Liver (tissue), 9 donors: Measurements from ENCODE around the gene SMAD6. TPM values are rescaled to one million over a fixed set of nuclear protein-coding genes. Genes with fewer than 3 reads are reported as not detected.
A peak's percentile ranks its signal among the peaks of the same experiment; 100 is the strongest.

Source experiments
- DNase-seq: peaks from one replicate; pipeline ENCODE4 v3.0.0-alpha.2; 2017; ENCODE audit warnings: low spot score
- H3K27ac ChIP-seq, 2 donors: one replicate each; pipeline ENCODE4 v1.7.0; 2013; ENCODE audit warnings: inconsistent platforms in 2 of 2, low read length in 2 of 2, control low read depth in 1 of 2, low read depth in 1 of 2, mild to moderate bottlenecking in 1 of 2
- H3K27me3 ChIP-seq, 4 donors: one replicate each; pipeline versions ENCODE4 v1.6.1 to v1.7.0; 2013; ENCODE audit warnings: low read length in 3 of 4, inconsistent platforms in 1 of 4, mild to moderate bottlenecking in 1 of 4, moderate library complexity in 1 of 4; ENCODE audit not compliant: control insufficient read depth in 4 of 4, insufficient read depth in 4 of 4
- H3K36me3 ChIP-seq, 4 donors: one replicate each; pipeline versions ENCODE4 v1.6.1 to v1.7.0; 2013; ENCODE audit warnings: low read length in 3 of 4, mild to moderate bottlenecking in 3 of 4, low read depth in 1 of 4, moderate library complexity in 1 of 4; ENCODE audit not compliant: control insufficient read depth in 4 of 4, insufficient read depth in 3 of 4
- H3K4me1 ChIP-seq, 4 donors: one replicate each; pipeline versions ENCODE4 v1.6.1 to v1.7.0; 2013; ENCODE audit warnings: low read length in 3 of 4, mild to moderate bottlenecking in 3 of 4, moderate library complexity in 1 of 4; ENCODE audit not compliant: control insufficient read depth in 4 of 4, insufficient read depth in 4 of 4
- H3K4me3 ChIP-seq, 3 donors: one replicate each; pipeline versions ENCODE4 v1.6.1 to v1.7.0; 2013; ENCODE audit warnings: low read length in 3 of 3, control low read depth in 1 of 3, low read depth in 1 of 3, mild to moderate bottlenecking in 1 of 3
- H3K9ac ChIP-seq, 2 donors: one replicate each; pipeline ENCODE4 v1.7.0; 2013; ENCODE audit warnings: low read length in 2 of 2, mild to moderate bottlenecking in 2 of 2, moderate library complexity in 2 of 2, control low read depth in 1 of 2, low read depth in 1 of 2
- H3K9me3 ChIP-seq, 4 donors: one replicate each; pipeline versions ENCODE4 v1.6.1 to v1.7.0; 2013; ENCODE audit warnings: low read length in 3 of 4; ENCODE audit not compliant: control insufficient read depth in 4 of 4
- ATF3 ChIP-seq: IDR thresholded peaks from 2 replicates; pipeline ENCODE4 v1.6.1; 2016; ENCODE audit warnings: antibody characterized with exemption
- EGR1 ChIP-seq, 2 donors: IDR thresholded peaks; 2 replicates each; pipeline ENCODE4 v1.6.1; 2016 to 2018; ENCODE audit warnings: antibody characterized with exemption in 2 of 2, low read depth in 2 of 2
- FOXA1 ChIP-seq: IDR thresholded peaks from 2 replicates; pipeline ENCODE4 v1.6.1; 2016; ENCODE audit warnings: antibody characterized with exemption
- FOXA2 ChIP-seq: IDR thresholded peaks from 2 replicates; pipeline ENCODE4 v1.6.1; 2016; ENCODE audit warnings: antibody characterized with exemption
- GABPA ChIP-seq, 2 donors: IDR thresholded peaks in 1 of 2; conservative IDR thresholded peaks in 1 of 2; 2 replicates each; pipeline ENCODE4 v1.6.1; 2016; ENCODE audit warnings: antibody characterized with exemption in 2 of 2, mild to moderate bottlenecking in 1 of 2, moderate library complexity in 1 of 2
- HNF4A ChIP-seq, 2 donors: conservative IDR thresholded peaks; 2 replicates each; pipeline ENCODE4 v1.6.1; 2016; ENCODE audit warnings: antibody characterized with exemption in 2 of 2, mild to moderate bottlenecking in 2 of 2
- HNF4G ChIP-seq: IDR thresholded peaks from 2 replicates; pipeline ENCODE4 v1.6.1; 2016; ENCODE audit warnings: antibody characterized with exemption
- JUND ChIP-seq, 2 donors: IDR thresholded peaks; 2 replicates each; pipeline ENCODE4 v1.6.1; 2016; ENCODE audit warnings: antibody characterized with exemption in 2 of 2
- MAX ChIP-seq: IDR thresholded peaks from 2 replicates; pipeline ENCODE4 v1.6.1; 2016; ENCODE audit warnings: antibody characterized with exemption
- NR2F2 ChIP-seq: IDR thresholded peaks from 2 replicates; pipeline ENCODE4 v1.6.1; 2016; ENCODE audit warnings: antibody characterized with exemption
- RAD21 ChIP-seq, 2 donors: IDR thresholded peaks; 2 replicates each; pipeline ENCODE4 v1.6.1; 2016; ENCODE audit warnings: antibody characterized with exemption in 2 of 2, mild to moderate bottlenecking in 2 of 2
- REST ChIP-seq: IDR thresholded peaks from 2 replicates; pipeline ENCODE4 v1.6.1; 2016; ENCODE audit warnings: antibody characterized with exemption, mild to moderate bottlenecking
- RXRA ChIP-seq, 2 donors: IDR thresholded peaks; 2 replicates each; pipeline ENCODE4 v1.6.1; 2017 to 2018; ENCODE audit warnings: antibody characterized with exemption in 2 of 2, mild to moderate bottlenecking in 1 of 2
- SP1 ChIP-seq: IDR thresholded peaks from 2 replicates; pipeline ENCODE4 v1.6.1; 2018; ENCODE audit warnings: antibody characterized with exemption, mild to moderate bottlenecking
- ZBTB33 ChIP-seq: IDR thresholded peaks from 2 replicates; pipeline ENCODE4 v1.6.1; 2016; ENCODE audit warnings: antibody characterized with exemption
- WGBS: extraction: QIAGEN DNeasy Blood & Tissue Kit; methylation state at CpG from one replicate; pipeline ENCODE4 v1.1.7; 2013; 5-methylcytosine and 5-hydroxymethylcytosine counted together
- polyA plus RNA-seq, 2 donors: library from polyadenylated mRNA; stranded (reverse) in 1 of 2; unstranded in 1 of 2; fragments of 200-250 nt in 1 of 2; fragments of >200 nt in 1 of 2; fragmentation: Nextera tagmentation in 1 of 2; extraction: Ambion mirVana in 1 of 2; gene quantifications; one replicate each; pipeline versions ENCODE4 v1.2.1 to v1.2.3, GENCODE V29; 2013 to 2015
- total RNA-seq, 2 donors: library from RNA; depleted of rRNA; stranded (reverse); fragments of >200 nt; gene quantifications; one replicate each; pipeline ENCODE4 v1.2.3, GENCODE V29; 2014
- donor health status: healthy.
- donor health status: healthy.
- donor health status: healthy.
- donor health status: healthy.
- donor health status: healthy.

Gene SMAD6
- total and polyA plus RNA-seq, 4 donors: 1.2 to 15.1 (median 11.0) TPM

GRCh38 chr15:66750609-66751008 is 48.6 kb downstream of the SMAD6 start (continued):
- TF ChIP-seq JUND (IDR thresholded peaks at IDR 0.05): no peak
- TF ChIP-seq FOXA1: no peak
- TF ChIP-seq ATF3: no peak
- TF ChIP-seq SP1: no peak

- WGBS: 61% methylated on average over 7 of the region's 7 CpGs
- Histone ChIP-seq H3K27me3 (no peaks in the 10 kb centered on the region), H3K9me3 (peaks cover 0 to 3% (median 0%) of the 10 kb centered on the region in 4 donors), H3K4me1 (peaks cover 2 to 22% (median 10%) of the 10 kb centered on the region in 4 donors), H3K9ac (no peak overlapping the region), H3K4me3 (no peak overlapping the region), H3K36me3 (peaks cover 0 to 2% (median 0%) of the 10 kb centered on the region in 4 donors), H3K27ac (peak overlapping the region; percentile 28 to 46)
- TF ChIP-seq NR2F2 (no peak), RXRA (IDR thresholded peaks at IDR 0.05) (no peak), REST (no peak)
- DNase-seq: no peak
Observed at GRCh38 chr15:66751579-66751978, 49.5 kb downstream of the SMAD6 start.

GRCh38 chr15:66752078-66752477 is 50.0 kb downstream of the SMAD6 start:
- Histone ChIP-seq H3K27ac (peak overlapping the region in 1 of 2 donors; percentile 53), H3K4me1 (peaks cover 2 to 22% (median 10%) of the 10 kb centered on the region in 4 donors), H3K4me3 (no peak overlapping the region), H3K27me3 (no peaks in the 10 kb centered on the region), H3K9ac (no peak overlapping the region), H3K9me3 (peaks cover 0 to 3% (median 0%) of the 10 kb centered on the region in 4 donors), H3K36me3 (peaks cover 0 to 2% (median 0%) of the 10 kb centered on the region in 4 donors)
- TF ChIP-seq MAX: no peak
- TF ChIP-seq GABPA (IDR thresholded peaks at IDR 0.05 in 1 of 2, conservative IDR thresholded peaks at IDR 0.05 in 1 of 2): no peak
- TF ChIP-seq REST: no peak
- no peak for TF ChIP-seq ZBTB33
- no peak for TF ChIP-seq HNF4G
- no peak for TF ChIP-seq EGR1 (IDR thresholded peaks at IDR 0.05; ENCODE audit: low read depth in 2 of 2)
- TF ChIP-seq RAD21 (IDR thresholded peaks at IDR 0.05): no peak
- no peak for TF ChIP-seq FOXA2
- no peak for TF ChIP-seq FOXA1
- no peak for TF ChIP-seq RXRA (IDR thresholded peaks at IDR 0.05)
- TF ChIP-seq JUND (IDR thresholded peaks at IDR 0.05): no peak
- TF ChIP-seq HNF4A (conservative IDR thresholded peaks at IDR 0.05): no peak
- TF ChIP-seq ATF3: no peak
- TF ChIP-seq NR2F2: no peak
- no peak for DNase-seq
- 75% methylated on average over 2 of the region's 2 CpGs for WGBS
